HepG2 (cell line): ENCODE measurements around the gene EDN2. TPM values are rescaled to one million over a fixed set of nuclear protein-coding genes. Genes with fewer than 3 reads are reported as not detected.
A peak's percentile ranks its signal among the peaks of the same experiment; 100 is the strongest.

Experiments
- ATAC-seq: fragments of 200-7000 bp; cut with Tn5 transposase; 3 replicates; pipeline ENCODE4 v1.9.1; 2020; ENCODE audit warnings: mild to moderate bottlenecking, moderate library complexity
- BruUV-seq: library from RNA; stranded (reverse); fragments of 400-500 nt; replicated peaks from 2 replicates; lab custom pipeline; 2021; lab: Mats Ljungman, UMichigan
- CTCF ChIA-PET: fragments of 300-600 bp; formaldehyde crosslinking; extraction: SDS; loops from one replicate; lab custom pipeline; 2021; ENCODE audit warnings: low total read pairs, inconsistent platforms, low intra/inter-chr PET ratio; lab: Yijun Ruan, JAX
- POLR2A ChIA-PET: fragments of 350-600 bp; sonication (Branson Sonifier 250); formaldehyde crosslinking; loops from one replicate; lab custom pipeline; 2020; ENCODE audit warnings: antibody characterized with exemption, inconsistent platforms; lab: Yijun Ruan, JAX
- DNase-seq: peaks from one replicate; pipeline ENCODE4 v3.0.0-alpha.2; 2015; ENCODE audit warnings: low spot score
- FAIRE-seq: peaks from 3 replicates; lab custom pipeline; 2011; peaks lifted over from hg19 to GRCh38; lab: Jason Lieb, UNC
- H2AFZ ChIP-seq: one replicate; pipeline ENCODE4 v1.6.1; 2011; ENCODE audit warnings: low read length, inconsistent platforms
- H3K27ac ChIP-seq: fragments of 300-600 bp; 3 replicates; pipeline ENCODE4 v1.8.0; 2011; ENCODE audit warnings: mixed run types, mild to moderate bottlenecking, mixed read lengths, low read length, inconsistent platforms; ENCODE audit not compliant: insufficient read depth; ENCODE audit errors: extremely low read length
- H3K27me3 ChIP-seq, 2 experiments: fragments of 200-600 bp in 1 of 2; 2 replicates in 1 of 2; 3 replicates in 1 of 2; pipeline versions ENCODE4 v1.6.0 to v1.8.0; 2011; ENCODE audit warnings: low read length in 2 of 2, mild to moderate bottlenecking in 2 of 2, moderate library complexity in 2 of 2, inconsistent platforms in 1 of 2; ENCODE audit not compliant: insufficient read depth in 2 of 2, control insufficient read depth in 1 of 2
- H3K36me3 ChIP-seq, 2 experiments: fragments of 200-600 bp in 1 of 2; replicated peaks in 1 of 2; 2 replicates in 1 of 2; 3 replicates in 1 of 2; pipeline versions ENCODE4 v1.5.1 to v1.8.0; 2011; ENCODE audit warnings: low read length in 2 of 2, inconsistent platforms in 1 of 2; ENCODE audit not compliant: insufficient read depth in 2 of 2, control insufficient read depth in 1 of 2
- H3K4me1 ChIP-seq: 2 replicates; pipeline ENCODE4 v1.5.1; 2012; ENCODE audit warnings: low read length, inconsistent platforms; ENCODE audit not compliant: insufficient read depth
- H3K4me2 ChIP-seq: 2 replicates; pipeline ENCODE4 v1.6.0; 2011; ENCODE audit warnings: low read depth, low read length, inconsistent platforms
- H3K4me3 ChIP-seq, 3 experiments: fragments of 200-600 bp in 1 of 3; sonication (generic), shearing (Covaris generic) in 1 of 3; replicated peaks in 1 of 3; 2 replicates each; pipeline ENCODE4 v1.5.1; 2011 to 2016; ENCODE audit warnings: low read length in 3 of 3, inconsistent platforms in 2 of 3, low read depth in 2 of 3, mild to moderate bottlenecking in 2 of 3, control low read depth in 1 of 3, mixed read lengths in 1 of 3; ENCODE audit not compliant: insufficient read depth in 1 of 3
- H3K79me2 ChIP-seq: one replicate; pipeline ENCODE4 v1.6.1; 2011; ENCODE audit warnings: low read length, inconsistent platforms; ENCODE audit not compliant: insufficient read depth
- H3K9ac ChIP-seq: 2 replicates; pipeline ENCODE4 v1.6.0; 2011; ENCODE audit warnings: mild to moderate bottlenecking, low read depth, low read length, inconsistent platforms; ENCODE audit not compliant: insufficient read depth
- H3K9me3 ChIP-seq: 2 replicates; pipeline ENCODE4 v1.5.1; 2012; ENCODE audit warnings: mild to moderate bottlenecking, low read length
- H4K20me1 ChIP-seq: 2 replicates; pipeline ENCODE4 v1.6.0; 2011; ENCODE audit warnings: inconsistent platforms, mild to moderate bottlenecking, low read length, moderate library complexity; ENCODE audit not compliant: insufficient read depth
- CBX2 ChIP-seq, 2 experiments: fragments of 200-600 bp in 1 of 2; sonication (generic); formaldehyde crosslinking in 1 of 2; IDR thresholded peaks; 2 replicates each; pipeline versions ENCODE4 v1.7.0 to v1.8.1; 2018 to 2022; ENCODE audit warnings: low read depth in 2 of 2, low read length in 1 of 2, mild to moderate bottlenecking in 1 of 2, missing genetic modification reagents in 1 of 2
- EZH2 ChIP-seq: conservative IDR thresholded peaks from 2 replicates; pipeline ENCODE4 v1.6.1; 2012; ENCODE audit warnings: mild to moderate bottlenecking, low read depth, low read length, moderate library complexity
- NCOR1 ChIP-seq: fragments of 200-600 bp; sonication (generic); IDR thresholded peaks from 2 replicates; pipeline ENCODE4 v1.7.0; 2017; ENCODE audit warnings: antibody characterized with exemption, low read length, borderline replicate concordance
- RXRA ChIP-seq: sonication (generic); formaldehyde crosslinking; IDR thresholded peaks from 2 replicates; pipeline ENCODE4 v1.5.1; 2020; ENCODE audit warnings: missing genetic modification reagents
- ZHX1 ChIP-seq: sonication (generic); formaldehyde crosslinking; IDR thresholded peaks from 2 replicates; pipeline ENCODE4 v1.8.1; 2022; ENCODE audit warnings: low read depth, mild to moderate bottlenecking, missing genetic modification reagents
- ZMYM4 ChIP-seq: sonication (generic); formaldehyde crosslinking; IDR thresholded peaks from 2 replicates; pipeline ENCODE4 v1.8.1; 2023; ENCODE audit warnings: mild to moderate bottlenecking, missing genetic modification reagents
- ZNF44 ChIP-seq: sonication (generic); formaldehyde crosslinking; IDR thresholded peaks from 2 replicates; pipeline ENCODE4 v1.5.1; 2020; ENCODE audit warnings: mild to moderate bottlenecking, missing genetic modification reagents
- WGBS: methylation state at CpG from one replicate; pipeline ENCODE4 v1.1.6; 2017; ENCODE audit warnings: low lambda C conversion rate; 5-methylcytosine and 5-hydroxymethylcytosine counted together
- in situ Hi-C: cut with HindIII; loops from 2 replicates; pipeline ENCODE4 v1.10.0; 2017; ENCODE audit warnings: low pct_unique_long_range_greater_than_20kb; ENCODE audit not compliant: extremely low pct_ligation_motif_present
- intact Hi-C: fragments of 100-400 bp; cut with micrococcal nuclease; formaldehyde crosslinking; loops from one replicate; pipeline ENCODE4 v1.10.0; 2022; ENCODE audit not compliant: unreplicated experiment
- polyA plus RNA-seq, 8 experiments: library from polyadenylated mRNA; depleted of rRNA in 3 of 8; stranded (reverse) in 7 of 8; unstranded in 1 of 8; fragments of >200 nt; fragmentation: Illumina TruSeq in 4 of 8; extraction: Trizol in 4 of 8; gene quantifications; 2 replicates each; pipeline versions ENCODE4 v1.2.1 to v1.2.3, GENCODE V29; 2011 to 2016; ENCODE audit warnings: low read depth in 4 of 8, missing spikeins in 1 of 8, mixed read lengths in 1 of 8; ENCODE audit not compliant: insufficient read depth in 1 of 8
- total RNA-seq, 5 experiments: library from RNA; depleted of rRNA; stranded (reverse); fragments of >200 nt; fragmentation: Illumina TruSeq; extraction: Trizol; gene quantifications; 2 replicates each; pipeline ENCODE4 v1.2.3, GENCODE V29; 2016; ENCODE audit warnings: low read depth in 1 of 5

The EDN2 gene
- total and polyA plus RNA-seq, 2 of the 13 experiments (the other 11 are each of a cell fraction or from before 2014, with no cell fraction given), result not detected

DNA sequence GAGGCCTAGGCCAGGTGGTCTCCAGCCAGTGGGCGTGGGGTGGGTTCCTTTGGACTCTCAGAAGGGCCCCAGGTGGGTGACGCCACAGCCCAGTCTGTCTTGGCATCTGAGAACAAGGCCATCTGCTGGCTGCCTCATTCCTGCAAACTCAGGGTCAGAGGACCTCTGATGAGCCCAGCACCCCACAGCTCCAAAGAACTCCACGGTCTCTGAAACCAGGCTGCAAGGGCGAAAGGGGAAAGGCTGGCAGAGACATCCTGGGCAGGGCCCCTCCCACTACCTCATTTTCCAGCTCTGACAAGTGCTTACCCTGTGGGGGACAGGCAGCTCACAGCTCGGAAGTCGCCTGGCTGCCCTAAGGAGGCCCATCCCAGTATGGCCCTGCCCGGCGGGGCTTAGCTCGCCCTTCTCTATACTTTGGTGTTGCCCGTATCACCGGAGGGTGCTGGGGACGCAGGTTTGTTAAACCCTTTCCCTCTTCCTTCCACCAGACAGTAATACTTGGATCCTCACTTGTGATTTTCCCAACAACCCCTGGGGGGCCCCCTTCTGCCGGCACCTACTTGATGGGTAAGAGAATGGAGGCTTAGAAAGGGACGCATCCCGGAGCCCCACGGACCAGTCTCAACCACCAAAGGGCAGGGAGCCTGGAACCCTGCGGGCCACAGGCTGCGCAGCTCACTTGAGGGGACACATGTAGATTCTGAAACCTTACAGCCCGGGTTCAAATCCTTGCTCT is 10.9 kb upstream of the EDN2 start:
- Histone ChIP-seq H3K79me2 (no peaks in the 10 kb centered on the region), H3K9ac (no peak overlapping the region), H3K9me3 (no peaks in the 10 kb centered on the region), H3K4me3 (no peak overlapping the region), H3K36me3 (no peaks in the 10 kb centered on the region), H3K27me3 (peaks cover 0 to 7% of the 10 kb centered on the region in 2 experiments; a peak in 2 of 5 replicates), H3K27ac (no peak overlapping the region), H3K4me2 (peak overlapping the region; percentile 23; the same call in 1 of the 2 replicates), H2AFZ (no peak overlapping the region), H3K4me1 (no peaks in the 10 kb centered on the region), H4K20me1 (no peaks in the 10 kb centered on the region)
- TF ChIP-seq ZNF44 (CRISPR knock-in tag), result no peak
- TF ChIP-seq NCOR1, result no peak
- no peak for TF ChIP-seq ZHX1
- TF ChIP-seq EZH2, result no peak
- no peak for TF ChIP-seq CBX2 (IDR thresholded peaks at IDR 0.05; ENCODE audit: low read depth, low read length)
- TF ChIP-seq CBX2 (CRISPR knock-in tag; IDR thresholded peaks at IDR 0.05; ENCODE audit: low read depth), result no peak
- no peak for TF ChIP-seq ZMYM4 (CRISPR knock-in tag)
- no peak for TF ChIP-seq RXRA (CRISPR knock-in tag)
- in situ Hi-C loops, result no loop called here
- WGBS, result 48% methylated on average over 16 of the region's 19 CpGs
- DNase-seq (peak; percentile 15), FAIRE-seq (no peak), ATAC-seq (peak; percentile 12)
- ChIA-PET POLR2A (no interaction called here), CTCF (no interaction called here)
- intact Hi-C loops, result no loop called here
- no TSS peak for BruUV-seq
